SK-N-SH (cell line): ENCODE measurements around the gene NFKBIE. TPM values are rescaled to one million over a fixed set of nuclear protein-coding genes. Genes with fewer than 3 reads are reported as not detected.

Experiments
- CTCF ChIA-PET: fragments of 300-600, 350-600 bp; formaldehyde crosslinking; extraction: SDS; loops from one replicate; lab custom pipeline; 2021; lab: Yijun Ruan, JAX
- POLR2A ChIA-PET: fragments of 350-600 bp; sonication (Branson Sonifier 250); formaldehyde crosslinking; extraction: SDS; loops from one replicate; lab custom pipeline; 2020; ENCODE audit warnings: antibody characterized with exemption, inconsistent platforms; lab: Yijun Ruan, JAX
- DNase-seq: peaks from one replicate; pipeline ENCODE4 v3.0.0; 2012
- H2AFZ ChIP-seq: fragments of 200-600 bp; sonication (generic); 2 replicates; pipeline ENCODE4 v1.8.1; 2016; ENCODE audit warnings: antibody characterized with exemption, mild to moderate bottlenecking, low read depth
- H3F3A ChIP-seq: fragments of 200-600 bp; sonication (generic); replicated peaks from 2 replicates; pipeline ENCODE3; 2016; ENCODE audit warnings: antibody characterized with exemption, mild to moderate bottlenecking; ENCODE audit not compliant: insufficient read depth
- H3K27ac ChIP-seq, 2 experiments: fragments of 200-500 bp in 1 of 2; fragments of 200-600 bp in 1 of 2; sonication (Bioruptor generic) in 1 of 2; sonication (generic), shearing (Covaris generic) in 1 of 2; 2 replicates each; pipeline versions ENCODE4 v1.5.1 to v1.6.1; 2014 to 2016; ENCODE audit warnings: low read depth in 2 of 2, inconsistent platforms in 1 of 2, low read length in 1 of 2, mild to moderate bottlenecking in 1 of 2, mixed read lengths in 1 of 2
- H3K27me3 ChIP-seq: fragments of 200-600 bp; sonication (generic), shearing (Covaris generic); 2 replicates; pipeline ENCODE4 v1.6.1; 2016; ENCODE audit warnings: mixed run types; ENCODE audit not compliant: insufficient read depth
- H3K36me3 ChIP-seq, 2 experiments: fragments of 200-500 bp in 1 of 2; fragments of 200-600 bp in 1 of 2; sonication (Bioruptor generic) in 1 of 2; sonication (generic) in 1 of 2; replicated peaks in 1 of 2; 2 replicates each; pipeline versions ENCODE3 to v1.5.1; 2014 to 2016; ENCODE audit warnings: low read length in 1 of 2, mild to moderate bottlenecking in 1 of 2; ENCODE audit not compliant: insufficient read depth in 2 of 2, control insufficient read depth in 1 of 2
- H3K4me1 ChIP-seq, 2 experiments: fragments of 200-500 bp in 1 of 2; fragments of 200-600 bp in 1 of 2; sonication (Bioruptor generic) in 1 of 2; sonication (generic), shearing (Covaris generic) in 1 of 2; 2 replicates each; pipeline versions ENCODE4 v1.5.1 to v1.6.1; 2014 to 2016; ENCODE audit warnings: low read depth in 1 of 2, low read length in 1 of 2, mixed run types in 1 of 2; ENCODE audit not compliant: insufficient read depth in 2 of 2, control insufficient read depth in 1 of 2
- H3K4me2 ChIP-seq: fragments of 200-600 bp; sonication (generic), shearing (Covaris generic); 2 replicates; pipeline ENCODE4 v1.6.1; 2017; ENCODE audit warnings: mixed run types
- H3K4me3 ChIP-seq, 2 experiments: fragments of 200-500 bp in 1 of 2; fragments of 200-600 bp in 1 of 2; sonication (Bioruptor generic) in 1 of 2; sonication (generic), shearing (Covaris generic) in 1 of 2; 2 replicates each; pipeline versions ENCODE4 v1.5.1 to v1.8.1; 2014 to 2016; ENCODE audit warnings: low read depth in 2 of 2, inconsistent platforms in 1 of 2, low read length in 1 of 2, mild to moderate bottlenecking in 1 of 2, mixed read lengths in 1 of 2, moderate library complexity in 1 of 2
- H3K79me2 ChIP-seq: fragments of 200-600 bp; sonication (generic); 2 replicates; pipeline ENCODE4 v1.8.1; 2017; ENCODE audit warnings: mild to moderate bottlenecking; ENCODE audit not compliant: insufficient read depth
- H3K9ac ChIP-seq: fragments of 200-600 bp; sonication (generic); 2 replicates; pipeline ENCODE4 v1.6.1; 2017; ENCODE audit warnings: mixed run types
- H3K9me2 ChIP-seq: fragments of 200-600 bp; sonication (generic); 2 replicates; pipeline ENCODE4 v1.6.1; 2017; ENCODE audit warnings: mixed run types
- H3K9me3 ChIP-seq: fragments of 200-600 bp; sonication (generic); 2 replicates; pipeline ENCODE4 v1.6.1; 2017; ENCODE audit warnings: mixed run types, mild to moderate bottlenecking, moderate library complexity
- H4K20me1 ChIP-seq: fragments of 200-600 bp; sonication (generic); 2 replicates; pipeline ENCODE4 v1.6.1; 2017; ENCODE audit warnings: mild to moderate bottlenecking, mixed run types; ENCODE audit not compliant: insufficient read depth
- CHD2 ChIP-seq: fragments of 150-350 bp; IDR thresholded peaks from 2 replicates; pipeline ENCODE4 v1.6.1; 2018; ENCODE audit warnings: low read length; ENCODE audit not compliant: partially characterized antibody
- CTCF ChIP-seq: fragments of 200-600 bp; sonication (generic); IDR thresholded peaks from 2 replicates; pipeline ENCODE4 v1.6.1; 2017; ENCODE audit warnings: antibody characterized with exemption, mild to moderate bottlenecking, moderate library complexity
- EP300 ChIP-seq, 2 experiments: IDR thresholded peaks; 2 replicates each; pipeline versions ENCODE4 v1.4.0 to v1.6.1; 2012; ENCODE audit warnings: borderline replicate concordance in 1 of 2, low read depth in 1 of 2, low read length in 1 of 2
- FOSL2 ChIP-seq: IDR thresholded peaks from 2 replicates; pipeline ENCODE4 v1.4.0; 2012; ENCODE audit warnings: low read depth, mild to moderate bottlenecking, moderate library complexity, borderline replicate concordance
- FOXM1 ChIP-seq: IDR thresholded peaks from 2 replicates; pipeline ENCODE4 v1.4.0; 2012; ENCODE audit warnings: low read depth, mild to moderate bottlenecking
- IRF3 ChIP-seq: fragments of 150-350 bp; IDR thresholded peaks from 2 replicates; pipeline ENCODE4 v1.6.1; 2016; ENCODE audit warnings: mild to moderate bottlenecking, low read depth, low read length
- JUND ChIP-seq: IDR thresholded peaks from 2 replicates; pipeline ENCODE4 v1.4.0; 2012
- MAX ChIP-seq: IDR thresholded peaks from 2 replicates; pipeline ENCODE4 v1.4.0; 2012; ENCODE audit warnings: low read depth
- MEF2A ChIP-seq: IDR thresholded peaks from 2 replicates; pipeline ENCODE4 v1.4.0; 2012; ENCODE audit warnings: low read depth, borderline replicate concordance
- NRF1 ChIP-seq: IDR thresholded peaks from 2 replicates; pipeline ENCODE4 v1.6.1; 2012; ENCODE audit warnings: low read depth, mild to moderate bottlenecking, low read length
- POLR2AphosphoS5 ChIP-seq: IDR thresholded peaks from 2 replicates; pipeline ENCODE4 v1.6.1; 2012; ENCODE audit warnings: low read depth, low read length
- RAD21 ChIP-seq: IDR thresholded peaks from 2 replicates; pipeline ENCODE4 v1.6.1; 2012; ENCODE audit warnings: mild to moderate bottlenecking, low read length
- REST ChIP-seq: IDR thresholded peaks from 2 replicates; pipeline ENCODE4 v1.6.1; 2012; ENCODE audit warnings: mild to moderate bottlenecking, low read depth, low read length, moderate library complexity
- RFX5 ChIP-seq: IDR thresholded peaks from 2 replicates; pipeline ENCODE4 v1.6.1; 2012; ENCODE audit warnings: mild to moderate bottlenecking, improper control_type of control experiment, low read length
- SIN3A ChIP-seq: IDR thresholded peaks from 2 replicates; pipeline ENCODE4 v1.6.1; 2012; ENCODE audit warnings: low read depth, mild to moderate bottlenecking, low read length, moderate library complexity, borderline replicate concordance
- SMC3 ChIP-seq: IDR thresholded peaks from 2 replicates; pipeline ENCODE4 v1.6.1; 2012; ENCODE audit warnings: low read depth, low read length, improper control_type of control experiment
- USF1 ChIP-seq: IDR thresholded peaks from 2 replicates; pipeline ENCODE4 v1.4.0; 2012; ENCODE audit warnings: low read depth, borderline replicate concordance
- YY1 ChIP-seq: IDR thresholded peaks from 2 replicates; pipeline ENCODE4 v1.4.0; 2012; ENCODE audit warnings: low read depth, mild to moderate bottlenecking
- ZBTB33 ChIP-seq: IDR thresholded peaks from 2 replicates; pipeline ENCODE4 v1.4.0; 2012; ENCODE audit warnings: low read depth, borderline replicate concordance
- WGBS: methylation state at CpG from one replicate; pipeline ENCODE4 v1.1.6; 2017; ENCODE audit warnings: low lambda C conversion rate; 5-methylcytosine and 5-hydroxymethylcytosine counted together
- polyA plus RNA-seq, 3 experiments: library from polyadenylated mRNA; depleted of rRNA; stranded (reverse); fragments of >200 nt; gene quantifications; 2 replicates each; pipeline ENCODE4 v1.2.3, GENCODE V29; 2012

The NFKBIE gene
- polyA plus RNA-seq, 1 of the 3 experiments (the other 2 are of a cell fraction) = 5.8 TPM

GRCh38 chr6:44272999-44273566 lies 7.7 kb upstream of the NFKBIE start:
- no peaks in the 10 kb centered on the region for H3K79me2 ChIP-seq
- WGBS = 78% methylated on average over 20 of the region's 23 CpGs
- H3K9me3 ChIP-seq = no peaks in the 10 kb centered on the region
- ChIA-PET POLR2A (no interaction called here), CTCF (interaction anchor here (1.8 kb wide), 1 partner anchor 32 kb away, joined by 9 read pairs; no protein-coding TSS in a partner anchor)
- peaks cover 7% of the 10 kb centered on the region for H3F3A ChIP-seq
- H3K9ac ChIP-seq = no peak overlapping the region
- peaks cover 0 to 21% of the 10 kb centered on the region in 2 experiments; a peak in 1 of 4 replicates for H3K4me1 ChIP-seq
- no peak overlapping the region for H3K4me3 ChIP-seq
- no peaks in the 10 kb centered on the region for H4K20me1 ChIP-seq
- H3K4me2 ChIP-seq = no peak overlapping the region
- no peaks in the 10 kb centered on the region for H3K36me3 ChIP-seq
- H3K9me2 ChIP-seq = no peaks in the 10 kb centered on the region
- no peak overlapping the region for H2AFZ ChIP-seq
- H3K27ac ChIP-seq = no peak overlapping the region
- DNase-seq = peak; percentile 16
- TF ChIP-seq YY1 (no peak), EP300 (IDR thresholded peaks at IDR 0.05; ENCODE audit: borderline replicate concordance in 1 of 2, low read depth in 1 of 2, low read length in 1 of 2) (no peak), FOXM1 (no peak), USF1 (no peak), MAX (no peak), NRF1 (no peak), FOSL2 (no peak), RFX5 (no peak), SIN3A (no peak), SMC3 (no peak), RAD21 (no peak), CHD2 (no peak), POLR2AphosphoS5 (no peak), JUND (no peak)
- TF ChIP-seq, all 33 proteins: peak for 0
- peaks cover 36% of the 10 kb centered on the region for H3K27me3 ChIP-seq

- Histone ChIP-seq H3K36me3 (no peaks in the 10 kb centered on the region), H3K27me3 (peaks cover 36% of the 10 kb centered on the region), H3F3A (peaks cover 7% of the 10 kb centered on the region), H3K79me2 (no peaks in the 10 kb centered on the region), H3K27ac (no peak overlapping the region), H3K4me1 (peaks cover 0 to 21% of the 10 kb centered on the region in 2 experiments; a peak in 1 of 4 replicates), H3K9me2 (no peaks in the 10 kb centered on the region), H3K4me3 (no peak overlapping the region), H2AFZ (no peak overlapping the region), H3K4me2 (no peak overlapping the region), H4K20me1 (no peaks in the 10 kb centered on the region), H3K9me3 (no peaks in the 10 kb centered on the region), H3K9ac (no peak overlapping the region)
- WGBS = 75% methylated on average over 3 of the region's 3 CpGs
- POLR2A ChIA-PET = no interaction called here
- no peak for DNase-seq
- CTCF ChIA-PET = interaction anchor here (7.2 to 9.1 kb wide), 2 partner anchors 30 to 63 kb away, joined by 220 to 238 read pairs; no protein-coding TSS in a partner anchor
- TF ChIP-seq REST = no peak
- TF ChIP-seq SMC3 = no peak
- no peak for TF ChIP-seq MEF2A
- TF ChIP-seq IRF3 = no peak
- TF ChIP-seq ZBTB33 = no peak
- TF ChIP-seq CTCF = no peak
- TF ChIP-seq YY1 = no peak
These were observed 7.2 kb upstream of the NFKBIE start for GRCh38 chr6:44272529-44272928.
